GM18526 (cell line): ENCODE data around the gene MAGEE1.

Experiments used
- POLR2A ChIP-seq: IDR thresholded peaks from 3 replicates; pipeline ENCODE4 v1.6.1; 2011; ENCODE audit not compliant: insufficient read length; ENCODE audit errors: extremely low read depth

MAGEE1 gene

GRCh38 chrX:76427560-76428242, at the start of gene MAGEE1:
Gene MAGEE1, plus strand, starts transcription at chrX:76427710. Its CDS starts 221 bp downstream, at chrX:76427931.
- no peak for TF ChIP-seq POLR2A

DNA sequence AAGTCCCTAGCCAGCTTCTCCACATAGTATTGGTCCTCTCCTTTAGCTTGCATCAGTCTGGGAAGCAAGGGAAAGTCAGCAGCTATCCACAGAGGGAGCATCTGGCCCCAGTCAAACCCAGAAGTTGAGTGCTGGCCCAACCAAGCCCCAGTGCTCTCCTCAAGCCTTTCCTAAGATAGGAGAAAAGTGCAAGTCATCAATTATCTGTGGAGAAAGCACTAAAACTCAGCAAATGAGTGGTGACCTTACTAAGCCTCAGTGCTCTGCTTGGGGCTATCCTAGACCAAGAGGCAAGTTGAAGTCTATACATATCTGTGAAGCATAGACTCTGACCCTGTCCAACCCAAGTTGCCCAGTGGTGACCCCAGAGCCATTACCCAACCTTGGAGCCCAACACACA, 28.5 kb upstream of the MAGEE1 start:
- no peak for TF ChIP-seq POLR2A

- no peak for TF ChIP-seq POLR2A
These were observed 19.7 kb upstream of the MAGEE1 start for GRCh38 chrX:76407795-76408194.

- TF ChIP-seq POLR2A, result no peak
These were observed 7.3 kb upstream of the MAGEE1 start for GRCh38 chrX:76420237-76420636.

- no peak for TF ChIP-seq POLR2A
These were observed 977 bp downstream of the MAGEE1 start for GRCh38 chrX:76428243-76429130.

DNA sequence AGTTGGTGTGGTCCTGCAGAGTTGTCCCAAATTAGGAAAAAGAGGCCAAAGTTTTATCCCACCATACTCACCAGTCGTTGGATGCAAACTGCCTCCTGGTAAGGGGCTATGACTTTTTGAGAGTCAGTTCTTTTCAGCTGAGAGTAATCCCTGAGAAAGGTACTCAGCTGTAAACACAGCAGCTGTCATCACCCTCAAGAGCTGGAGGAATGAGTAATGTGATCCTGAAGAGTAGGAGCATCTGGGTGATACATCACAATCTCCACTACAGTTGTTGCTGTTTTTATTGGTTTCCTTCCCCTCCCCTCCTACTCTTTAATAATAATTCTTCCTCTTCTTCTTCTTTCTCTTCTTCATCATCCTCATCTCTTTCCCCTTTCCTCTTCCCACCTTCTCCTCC, 5.7 kb downstream of the MAGEE1 start:
- TF ChIP-seq POLR2A, result no peak

GRCh38 chrX:76434103-76434741, 6.7 kb downstream of the MAGEE1 start:
- no peak for TF ChIP-seq POLR2A

GRCh38 chrX:76439188-76439587, 11.7 kb downstream of the MAGEE1 start:
- no peak for TF ChIP-seq POLR2A

- TF ChIP-seq POLR2A, result no peak
These were observed 26.4 kb downstream of the MAGEE1 start for GRCh38 chrX:76453737-76454406.

- no peak for TF ChIP-seq POLR2A
These were observed 27.0 kb downstream of the MAGEE1 start for GRCh38 chrX:76454456-76454927.

GRCh38 chrX:76477353-76477752, 49.8 kb downstream of the MAGEE1 start:
- no peak for TF ChIP-seq POLR2A
